COR-L47 (cell line): ENCODE data around the gene SEMA3D.
"Not testable (repeated sequence)": the region's sequence is repeated elsewhere in the genome, so short reads cannot be mapped to it uniquely, and the experiment has no call there.

Source experiments
- DNase-seq: peaks from one replicate; lab custom pipeline; 2025; lab: John Stamatoyannopoulos, UW

The SEMA3D gene

GRCh38 chr7:85030893-85031292 is 156.0 kb downstream of the SEMA3D start:
- DNase-seq: peak; percentile 31

GRCh38 chr7:85025312-85025756 is 161.5 kb downstream of the SEMA3D start:
- no peak for DNase-seq

GRCh38 chr7:85023916-85024315 is 162.9 kb downstream of the SEMA3D start:
- DNase-seq: no peak

- DNase-seq: no peak
These were observed 163.7 kb downstream of the SEMA3D start for GRCh38 chr7:85023066-85023712.

- no peak for DNase-seq
These were observed 164.7 kb downstream of the SEMA3D start for GRCh38 chr7:85022064-85022697.

GRCh38 chr7:85021101-85021704 is 165.7 kb downstream of the SEMA3D start:
- DNase-seq: no peak

- no peak for DNase-seq
These were observed 167.1 kb downstream of the SEMA3D start for GRCh38 chr7:85019778-85020177.

- no peak for DNase-seq
These were observed 167.7 kb downstream of the SEMA3D start for GRCh38 chr7:85019176-85019575.

- DNase-seq: no peak
These were observed 168.4 kb downstream of the SEMA3D start for GRCh38 chr7:85018498-85018897.

- DNase-seq: no peak
These were observed 170.6 kb downstream of the SEMA3D start for GRCh38 chr7:85016286-85016685.

GRCh38 chr7:85014936-85015660 is 171.8 kb downstream of the SEMA3D start:
- DNase-seq: no peak

- no peak for DNase-seq
These were observed 175.7 kb downstream of the SEMA3D start for GRCh38 chr7:85011127-85011526.

- no peak for DNase-seq
These were observed 176.6 kb downstream of the SEMA3D start for GRCh38 chr7:85010306-85010705.

- no peak for DNase-seq
These were observed 180.1 kb downstream of the SEMA3D start for GRCh38 chr7:85006754-85007153.

- DNase-seq: no peak
These were observed 182.5 kb downstream of the SEMA3D start for GRCh38 chr7:85004402-85004801.

GRCh38 chr7:85001495-85002345 is 185.1 kb downstream of the SEMA3D start:
- no peak for DNase-seq

GRCh38 chr7:85000735-85001350 is 186.0 kb downstream of the SEMA3D start:
- DNase-seq: peak; percentile 82

GRCh38 chr7:84999450-84999849 is 187.4 kb downstream of the SEMA3D start:
- no peak for DNase-seq

GRCh38 chr7:84998665-84999064 is 188.2 kb downstream of the SEMA3D start:
- no peak for DNase-seq

- no peak for DNase-seq
These were observed 189.2 kb downstream of the SEMA3D start for GRCh38 chr7:84997626-84998025.

GRCh38 chr7:84992954-84993353 is 193.9 kb downstream of the SEMA3D start:
- DNase-seq: not testable (repeated sequence)
